Measurements from ENCODE around the gene MKLN1. TPM values are rescaled to one million over a fixed set of nuclear protein-coding genes. Genes with fewer than 3 reads are reported as not detected.

The MKLN1 gene
- total RNA-seq, 2 experiments from 2014 or later = 12.1 to 56.6 TPM

- intact Hi-C loops (cut with micrococcal nuclease; ENCODE audit: unreplicated experiment) = no loop called here
- DNase-seq (ENCODE audit: low spot score) = no peak
- Histone ChIP-seq H3K79me2 (ENCODE audit: insufficient read depth, low read depth, low read length) (no peaks in the 10 kb centered on the region), H3K4me2 (ENCODE audit: low read length) (no peak overlapping the region), H3K36me3 (ENCODE audit: insufficient read depth, low read length) (no peaks in the 10 kb centered on the region), H3K9me3 (ENCODE audit: low read length) (no peaks in the 10 kb centered on the region), H4K20me1 (ENCODE audit: insufficient read depth, low read length) (no peaks in the 10 kb centered on the region), H3K4me3 (ENCODE audit: low read depth, low read length, poor library complexity, severe bottlenecking) (no peak overlapping the region), H3K4me1 (ENCODE audit: insufficient read depth, low read length, poor library complexity, severe bottlenecking) (peaks cover 4% of the 10 kb centered on the region), H3K27ac (ENCODE audit: low read depth, low read length, poor library complexity, severe bottlenecking) (no peak overlapping the region), H3K9me2 (ENCODE audit: insufficient read depth, low read length) (no peaks in the 10 kb centered on the region), H2AFZ (ENCODE audit: low read length) (no peak overlapping the region)
- BruUV-seq (replicated peaks) = no TSS peak
- ChIA-PET POLR2A (interaction anchor here (1.1 kb wide), 1 partner anchor 13 kb away, joined by 3 read pairs; no protein-coding TSS in a partner anchor), CTCF (ENCODE audit: unreplicated experiment) (no interaction called here)
- TF ChIP-seq EZH2phosphoT487 (IDR thresholded peaks at IDR 0.05; ENCODE audit: borderline replicate concordance, low read depth, low read length) = no peak
- TF ChIP-seq CTCF (conservative IDR thresholded peaks at IDR 0.05; ENCODE audit: low read length) = no peak
Measured at GRCh38 chr7:131322061-131322460, 5.6 kb upstream of the MKLN1 start.

- POLR2A ChIA-PET = no interaction called here
- intact Hi-C loops (cut with micrococcal nuclease; ENCODE audit: unreplicated experiment) = no loop called here
- no peaks in the 10 kb centered on the region for H4K20me1 ChIP-seq (ENCODE audit: insufficient read depth, low read length)
- CTCF ChIA-PET (ENCODE audit: unreplicated experiment) = no interaction called here
- no peaks in the 10 kb centered on the region for H3K36me3 ChIP-seq (ENCODE audit: insufficient read depth, low read length)
- TF ChIP-seq EZH2phosphoT487 (IDR thresholded peaks at IDR 0.05; ENCODE audit: borderline replicate concordance, low read depth, low read length) (no peak), CTCF (conservative IDR thresholded peaks at IDR 0.05; ENCODE audit: low read length) (no peak)
- no peak overlapping the region for H3K4me3 ChIP-seq (ENCODE audit: low read depth, low read length, poor library complexity, severe bottlenecking)
- H3K4me2 ChIP-seq (ENCODE audit: low read length) = no peak overlapping the region
- peaks cover 1% of the 10 kb centered on the region; the same call in 1 of the 2 replicates for H3K79me2 ChIP-seq (ENCODE audit: insufficient read depth, low read depth, low read length)
- H3K4me1 ChIP-seq (ENCODE audit: insufficient read depth, low read length, poor library complexity, severe bottlenecking) = peaks cover 6% of the 10 kb centered on the region
- no peak overlapping the region for H3K27ac ChIP-seq (ENCODE audit: low read depth, low read length, poor library complexity, severe bottlenecking)
- no peaks in the 10 kb centered on the region for H3K9me2 ChIP-seq (ENCODE audit: insufficient read depth, low read length)
- DNase-seq (ENCODE audit: low spot score) = no peak
- H2AFZ ChIP-seq (ENCODE audit: low read length) = no peak overlapping the region
- BruUV-seq (replicated peaks) = no TSS peak
- H3K9me3 ChIP-seq (ENCODE audit: low read length) = no peaks in the 10 kb centered on the region
Measured at GRCh38 chr7:131322861-131323260, 4.8 kb upstream of the MKLN1 start.

- POLR2A ChIA-PET = interaction anchor here (0.6 to 1.9 kb wide), 14 partner anchors 8 to 268 kb away, joined by 3 to 10 read pairs (median 4); no protein-coding TSS in a partner anchor
- H3K79me2 ChIP-seq (ENCODE audit: insufficient read depth, low read depth, low read length) = peaks cover 26% of the 10 kb centered on the region
- no peak for DNase-seq (ENCODE audit: low spot score)
Measured at GRCh38 chr7:131325179-131325840, 2.4 kb upstream of the MKLN1 start.

More at GRCh38 chr7:131325179-131325840, 2.4 kb upstream of the MKLN1 start:
- Histone ChIP-seq H2AFZ (ENCODE audit: low read length) (no peak overlapping the region), H3K9me3 (ENCODE audit: low read length) (no peaks in the 10 kb centered on the region), H3K36me3 (ENCODE audit: insufficient read depth, low read length) (no peaks in the 10 kb centered on the region), H3K4me3 (ENCODE audit: low read depth, low read length, poor library complexity, severe bottlenecking) (no peak overlapping the region), H3K27ac (ENCODE audit: low read depth, low read length, poor library complexity, severe bottlenecking) (no peak overlapping the region), H4K20me1 (ENCODE audit: insufficient read depth, low read length) (peaks cover 9% of the 10 kb centered on the region), H3K4me1 (ENCODE audit: insufficient read depth, low read length, poor library complexity, severe bottlenecking) (peaks cover 23% of the 10 kb centered on the region), H3K9me2 (ENCODE audit: insufficient read depth, low read length) (no peaks in the 10 kb centered on the region), H3K4me2 (ENCODE audit: low read length) (no peak overlapping the region)
- TF ChIP-seq EZH2phosphoT487 (IDR thresholded peaks at IDR 0.05; ENCODE audit: borderline replicate concordance, low read depth, low read length) (no peak), CTCF (conservative IDR thresholded peaks at IDR 0.05; ENCODE audit: low read length) (no peak)
- BruUV-seq (replicated peaks) = no TSS peak
- intact Hi-C loops (cut with micrococcal nuclease; ENCODE audit: unreplicated experiment) = loop anchor here (5.0 kb wide), 1 partner anchor 413 kb away; no protein-coding TSS in a partner anchor
- CTCF ChIA-PET (ENCODE audit: unreplicated experiment) = no interaction called here
